Activated naive CD4-positive, alpha-beta T cell treated with Interleukin-2 at 50 U/mL for 16 hours (primary cell): ENCODE results near the gene EFNA1.
"Not testable (repeated sequence)": the region's sequence is repeated elsewhere in the genome, so short reads cannot be mapped to it uniquely, and the experiment has no call there.

Experiments used
- DNase-seq: peaks from one replicate; pipeline ENCODE4 v3.0.0-alpha.2; 2020

EFNA1 gene

GRCh38 chr1:155160128-155160527 lies 32.5 kb downstream of the EFNA1 start:
- no peak for DNase-seq

- not testable (repeated sequence) for DNase-seq
Measured at GRCh38 chr1:155162631-155163030, 35.0 kb downstream of the EFNA1 start.

- not testable (repeated sequence) for DNase-seq
Measured at GRCh38 chr1:155163785-155164184, 36.1 kb downstream of the EFNA1 start.

- DNase-seq: not testable (repeated sequence)
Measured at GRCh38 chr1:155164625-155165024, 36.9 kb downstream of the EFNA1 start.

GRCh38 chr1:155166051-155166470 lies 38.4 kb downstream of the EFNA1 start:
- DNase-seq: no peak

- DNase-seq: no peak
Measured at GRCh38 chr1:155166471-155167165, 38.9 kb downstream of the EFNA1 start.

- peak; percentile 84 for DNase-seq
Measured at GRCh38 chr1:155167166-155168104, 39.8 kb downstream of the EFNA1 start.

GRCh38 chr1:155168105-155168445 lies 40.4 kb downstream of the EFNA1 start:
- DNase-seq: not testable (repeated sequence)

- DNase-seq: no peak
Measured at GRCh38 chr1:155168456-155169210, 41.0 kb downstream of the EFNA1 start.

GRCh38 chr1:155169541-155169940 lies 41.9 kb downstream of the EFNA1 start:
- no peak for DNase-seq

GRCh38 chr1:155170101-155170785 lies 42.6 kb downstream of the EFNA1 start:
- no peak for DNase-seq

- no peak for DNase-seq
Measured at GRCh38 chr1:155170806-155171205, 43.1 kb downstream of the EFNA1 start.

- DNase-seq: no peak
Measured at GRCh38 chr1:155171836-155172731, 44.4 kb downstream of the EFNA1 start.

GRCh38 chr1:155172732-155173477 lies 45.2 kb downstream of the EFNA1 start, which contains the start of gene KRTCAP2:
Gene KRTCAP2 (minus strand): TSS chr1:155173304. CDS start chr1:155173224, 80 bp downstream.
- DNase-seq: peak; percentile 95

GRCh38 chr1:155173478-155174323 lies 46.0 kb downstream of the EFNA1 start, which contains the start of gene TRIM46:
Gene TRIM46 (plus strand): TSS chr1:155173849. CDS start chr1:155173967, 118 bp downstream.
- peak; percentile 76 for DNase-seq

- peak; percentile 56 for DNase-seq
Measured at GRCh38 chr1:155174324-155175280, 46.9 kb downstream of the EFNA1 start.

GRCh38 chr1:155175281-155175926 lies 47.7 kb downstream of the EFNA1 start:
- no peak for DNase-seq

GRCh38 chr1:155175927-155176371 lies 48.3 kb downstream of the EFNA1 start:
- DNase-seq: peak; percentile 21
